ENCODE data around the gene CDRT15. TPM values are rescaled to one million over a fixed set of nuclear protein-coding genes. Genes with fewer than 3 reads are reported as not detected.
A peak's percentile ranks its signal among the peaks of the same experiment; 100 is the strongest.
"Not testable (repeated sequence)": the region's sequence is repeated elsewhere in the genome, so short reads cannot be mapped to it uniquely, and the experiment has no call there.

Gene CDRT15
- total RNA-seq, 1 donor from 2014 or later, result not detected

DNA sequence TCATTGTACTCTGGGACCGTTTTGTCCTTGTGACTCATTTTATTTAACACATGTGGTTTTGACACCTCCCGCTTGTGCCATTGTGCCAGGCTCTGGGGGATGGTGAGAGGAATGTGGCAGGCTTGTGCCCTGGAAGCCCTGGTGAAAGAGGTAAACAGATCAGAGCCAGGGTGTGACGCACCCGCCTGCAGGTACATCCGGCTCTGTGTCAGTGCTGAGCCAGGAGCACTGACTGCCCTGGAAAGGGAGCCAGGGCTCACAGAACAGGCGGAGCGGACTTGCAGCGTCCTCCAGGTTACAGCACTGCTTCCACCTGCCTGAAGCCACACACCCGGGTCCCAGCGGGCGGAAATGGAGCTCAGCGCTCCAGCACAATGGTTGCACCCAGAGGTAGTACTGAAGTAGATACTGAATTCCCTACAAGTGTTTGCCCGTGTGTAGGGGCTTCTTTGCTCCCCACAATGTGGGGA is 30.6 kb downstream of the CDRT15 start:
- DNase-seq, result peak; percentile 22

DNA sequence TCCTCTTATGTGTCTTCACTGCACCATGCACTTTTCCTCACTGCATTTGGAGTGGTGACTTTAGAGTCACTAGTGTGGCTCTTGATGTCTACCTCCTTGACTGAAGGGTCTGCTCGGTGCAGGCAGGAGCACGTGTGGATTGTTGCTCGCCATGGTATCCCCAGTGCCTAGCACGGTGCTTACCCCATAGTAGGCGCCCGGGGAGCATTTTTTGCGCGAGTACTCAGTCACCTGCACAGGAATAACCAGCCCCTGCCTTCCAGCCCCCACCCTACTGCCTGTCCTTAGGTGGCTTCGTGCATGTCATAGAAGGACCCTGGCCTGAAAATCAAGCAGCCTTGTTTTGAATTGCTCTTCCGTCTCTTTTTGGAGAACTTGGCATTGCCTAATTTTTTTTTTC is 31.3 kb downstream of the CDRT15 start:
- DNase-seq, result no peak

GRCh38 chr17:14204546-14204945 is 32.1 kb downstream of the CDRT15 start:
- DNase-seq, result no peak

DNA sequence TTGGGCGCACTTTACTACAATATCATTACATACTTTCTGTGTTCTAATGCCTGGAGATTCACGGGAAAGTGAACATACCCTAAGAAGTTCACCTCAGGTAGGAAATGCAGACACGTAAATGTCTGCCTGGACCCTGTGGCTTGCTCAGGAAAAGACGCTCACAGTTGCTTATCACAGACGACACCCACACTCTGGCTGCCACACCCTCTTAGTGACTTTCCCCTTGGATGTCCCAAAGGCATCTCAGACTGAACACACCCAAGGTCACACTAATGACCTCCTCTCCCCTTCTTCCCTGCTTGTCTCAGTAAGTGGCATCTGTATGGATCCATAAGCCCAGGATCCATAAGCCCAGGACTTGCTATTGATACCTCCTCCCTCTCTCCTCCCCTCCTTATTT is 32.6 kb downstream of the CDRT15 start:
- DNase-seq, result no peak

DNA sequence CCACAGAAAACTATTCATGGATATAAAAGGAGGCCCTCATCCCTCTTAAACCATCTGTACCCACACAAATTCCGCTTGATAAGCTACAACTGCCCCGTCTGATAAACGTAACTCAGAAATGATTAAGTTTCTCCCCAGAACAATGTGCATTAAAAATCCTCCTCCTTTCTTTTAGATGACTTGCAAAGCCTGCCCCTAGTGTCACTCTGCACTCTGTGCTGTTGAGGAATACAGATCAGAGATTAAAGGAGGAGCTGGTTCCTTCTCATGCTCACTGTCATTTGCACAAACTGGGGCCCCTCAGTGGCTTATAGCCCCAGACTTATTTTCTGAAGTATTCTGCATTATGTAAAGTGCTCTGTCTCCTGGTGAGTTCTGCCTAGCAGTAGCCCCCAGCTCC is 33.3 kb downstream of the CDRT15 start:
- no peak for DNase-seq

- DNase-seq, result no peak
Observed at GRCh38 chr17:14202388-14203166, 34.1 kb downstream of the CDRT15 start.

DNA sequence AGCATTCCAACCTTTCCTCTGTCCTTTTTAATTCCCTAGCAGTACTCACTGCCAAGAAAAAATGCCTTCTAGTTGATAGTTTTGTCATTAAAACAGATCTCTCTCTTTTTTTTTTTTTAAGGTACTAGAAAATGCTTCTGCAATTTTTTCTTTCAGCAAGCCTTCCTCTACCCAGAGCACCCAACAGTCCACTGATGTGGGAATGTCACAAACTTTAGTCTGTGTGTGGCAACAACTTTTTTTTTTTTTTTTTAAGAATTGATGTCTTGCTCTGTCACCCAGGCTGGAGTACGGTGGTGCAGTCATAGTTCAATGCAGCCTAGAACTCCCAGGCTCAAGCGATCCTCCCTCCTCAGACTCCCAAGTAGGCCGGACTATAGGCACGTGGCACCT is 34.7 kb downstream of the CDRT15 start:
- no peak for DNase-seq

DNA sequence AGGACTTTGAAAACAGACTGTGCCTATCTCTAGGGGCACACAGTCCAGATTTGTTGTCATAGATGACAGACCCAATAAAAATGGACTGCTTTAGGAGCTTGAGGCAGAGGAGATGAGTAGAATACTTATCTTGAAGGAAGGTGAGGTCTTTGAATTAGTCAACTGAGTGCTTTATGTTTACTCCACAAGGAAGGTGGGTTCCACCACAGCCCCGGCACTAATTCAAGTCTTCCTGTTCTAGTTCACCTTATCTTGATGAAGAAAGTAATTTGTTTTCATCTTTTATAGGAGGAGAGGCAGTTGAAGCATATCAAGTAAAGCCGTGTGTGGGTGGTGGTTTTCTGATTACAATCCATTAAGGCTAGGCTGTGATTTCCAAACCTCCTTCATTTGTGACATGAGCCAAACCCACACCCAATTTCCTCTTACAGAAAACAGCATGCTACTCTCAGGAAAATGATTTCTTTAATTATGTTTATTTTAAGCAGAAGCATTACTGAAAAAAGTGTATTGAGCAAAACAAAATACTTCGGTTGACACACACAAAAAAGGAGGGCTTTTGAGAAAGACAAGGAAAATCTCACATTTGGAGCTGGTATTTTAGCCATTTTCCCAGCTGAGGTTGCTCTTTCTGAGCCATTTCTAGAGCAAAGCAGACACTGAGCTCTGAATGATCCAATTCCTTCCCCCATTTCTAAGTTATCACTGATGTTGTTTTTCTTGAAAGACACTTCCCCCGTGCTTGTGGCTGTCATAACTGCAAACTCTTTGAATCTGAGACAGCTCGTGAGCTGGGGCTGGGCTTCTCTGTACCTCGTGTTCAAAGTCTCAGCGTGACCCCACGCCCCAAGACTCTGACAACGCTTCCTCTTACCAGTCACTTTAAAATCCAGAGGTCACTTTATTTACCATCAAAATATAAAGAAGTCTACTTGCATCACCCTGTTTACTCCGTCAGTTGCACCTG is 35.4 kb downstream of the CDRT15 start:
- DNase-seq, result no peak

DNA sequence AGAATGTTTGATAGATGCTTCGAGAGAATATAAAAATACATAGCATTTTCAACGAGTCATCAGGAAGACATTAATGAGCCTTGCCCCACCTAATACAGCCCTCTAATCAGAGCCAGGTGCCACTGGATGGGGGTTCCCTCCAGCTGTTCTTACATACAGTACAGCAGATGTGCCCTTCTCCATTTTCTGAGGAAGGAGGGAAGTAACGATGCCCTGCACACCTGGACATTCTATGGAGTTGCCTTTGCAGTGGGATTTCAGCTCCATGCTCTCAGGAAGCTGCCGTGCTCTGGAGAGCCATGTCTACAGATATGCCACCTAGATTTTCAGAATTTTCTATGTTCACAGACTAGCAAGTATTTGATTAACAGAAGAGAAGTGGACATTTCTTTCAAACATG is 36.3 kb downstream of the CDRT15 start:
- no peak for DNase-seq

GRCh38 chr17:14199601-14200000 is 37.1 kb downstream of the CDRT15 start:
- no peak for DNase-seq

- no peak for DNase-seq
Observed at GRCh38 chr17:14198575-14198974, 38.1 kb downstream of the CDRT15 start.

- no peak for DNase-seq
Observed at GRCh38 chr17:14198013-14198412, 38.6 kb downstream of the CDRT15 start.

DNA sequence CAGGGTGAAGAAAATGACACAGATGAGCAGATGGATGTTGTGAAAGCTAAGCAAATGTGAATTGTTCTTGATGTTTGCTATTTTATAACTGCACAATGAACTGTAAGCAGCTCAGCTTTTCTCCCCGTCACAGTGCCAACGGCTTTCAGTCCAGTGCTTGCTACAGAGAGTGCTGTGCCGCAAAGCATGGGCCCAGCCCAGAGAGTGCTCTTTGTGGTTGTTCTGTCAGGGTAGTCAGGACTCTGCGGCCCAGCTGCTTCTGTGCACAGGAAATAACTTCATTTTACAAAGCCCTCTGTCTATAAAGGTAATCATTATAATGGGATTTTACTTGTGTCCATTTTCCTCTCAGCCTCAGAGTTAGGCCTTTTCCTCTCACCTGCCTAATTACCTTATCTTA is 39.1 kb downstream of the CDRT15 start:
- DNase-seq, result no peak

GRCh38 chr17:14197057-14197456 is 39.6 kb downstream of the CDRT15 start:
- DNase-seq, result no peak

GRCh38 chr17:14196377-14196997 is 40.2 kb downstream of the CDRT15 start:
- no peak for DNase-seq

DNA sequence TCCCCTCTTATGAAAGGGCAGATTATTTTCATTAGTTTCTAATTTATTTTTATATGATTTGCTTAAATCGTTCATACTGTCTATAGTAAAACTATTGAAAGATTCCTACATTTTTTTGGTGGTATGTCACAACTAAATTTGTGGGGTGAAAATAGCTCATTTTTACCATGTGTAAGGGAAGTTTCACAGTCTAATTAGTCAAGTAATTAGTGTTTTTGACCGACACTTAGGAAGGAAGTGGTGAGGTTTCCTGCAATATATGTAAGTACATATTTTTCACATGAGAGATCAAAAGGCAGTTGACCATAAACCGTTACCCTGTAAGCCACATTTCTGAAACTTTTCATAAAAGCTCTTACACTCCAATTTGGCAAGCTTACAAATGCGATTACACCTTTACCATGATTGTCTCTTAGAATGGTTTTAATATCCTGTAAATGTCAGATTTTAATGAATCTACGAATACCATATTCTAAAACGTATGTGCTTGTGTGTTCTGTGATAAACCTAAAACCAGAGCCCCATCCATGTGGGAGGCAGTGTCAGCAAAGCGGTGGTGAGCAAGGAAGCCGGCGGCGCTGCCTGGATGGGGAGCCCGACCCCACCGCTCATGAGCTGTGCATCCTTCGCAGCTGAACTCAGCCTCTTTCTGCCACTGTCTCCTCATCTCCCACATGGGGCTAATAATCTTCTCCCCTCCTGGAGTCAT is 43.9 kb downstream of the CDRT15 start:
- not testable (repeated sequence) for DNase-seq

DNA sequence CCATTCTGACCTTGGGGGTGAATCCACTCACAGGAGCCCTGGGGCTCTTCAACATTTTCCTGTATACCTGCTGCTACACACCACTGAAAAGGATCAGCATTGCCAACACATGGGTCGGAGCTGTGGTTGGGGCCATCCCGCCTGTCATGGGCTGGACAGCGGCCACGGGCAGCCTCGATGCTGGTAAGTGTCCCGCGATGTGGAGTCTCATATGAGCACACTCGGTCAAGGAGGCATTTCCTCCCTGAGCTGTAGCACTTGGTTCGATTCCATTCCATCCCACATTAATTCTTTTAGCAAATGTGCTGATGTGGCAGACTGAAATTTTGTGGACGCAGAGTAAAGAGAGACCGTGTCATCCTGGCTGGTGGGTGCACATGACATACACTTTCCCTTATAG is 44.6 kb downstream of the CDRT15 start:
- DNase-seq, result not testable (repeated sequence)

DNA sequence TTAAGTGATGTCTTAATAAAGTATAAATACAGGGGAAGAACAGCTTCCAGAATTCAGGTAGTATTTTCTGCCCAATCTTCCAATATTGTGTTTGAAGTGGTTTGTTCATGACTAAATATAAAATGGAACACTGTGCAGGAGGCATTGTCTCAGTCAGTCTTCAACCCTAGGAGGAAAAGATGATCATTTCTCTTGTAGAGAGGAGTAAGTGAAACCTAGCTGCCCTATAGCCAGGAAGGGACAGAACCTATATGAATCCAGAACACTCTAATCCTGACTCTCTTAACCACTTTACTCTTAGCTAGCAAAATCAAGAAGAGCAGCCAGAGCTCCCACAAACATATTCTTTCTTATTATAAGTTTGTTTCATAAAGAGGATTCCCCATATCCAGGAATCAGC is 45.2 kb downstream of the CDRT15 start:
- DNase-seq, result not testable (repeated sequence)

DNA sequence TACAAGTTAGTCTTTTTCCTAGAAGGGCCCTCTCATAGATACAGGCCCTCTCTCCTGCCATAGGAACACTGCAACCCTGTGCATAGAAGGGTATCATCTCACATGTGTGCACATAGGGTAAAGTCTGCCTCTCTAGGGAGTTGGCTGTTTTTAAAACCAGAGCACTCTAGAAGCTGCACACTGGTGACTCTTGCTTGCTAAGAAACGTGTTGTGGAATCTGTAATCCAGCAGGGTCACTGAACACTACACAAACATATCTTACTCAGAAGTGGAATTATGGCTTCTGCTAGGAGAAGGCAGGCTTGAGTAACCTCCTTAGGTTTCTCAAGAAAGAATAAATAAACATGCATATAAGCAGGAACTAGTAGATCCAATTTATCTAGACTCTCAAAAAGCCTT is 45.9 kb downstream of the CDRT15 start:
- not testable (repeated sequence) for DNase-seq

DNA sequence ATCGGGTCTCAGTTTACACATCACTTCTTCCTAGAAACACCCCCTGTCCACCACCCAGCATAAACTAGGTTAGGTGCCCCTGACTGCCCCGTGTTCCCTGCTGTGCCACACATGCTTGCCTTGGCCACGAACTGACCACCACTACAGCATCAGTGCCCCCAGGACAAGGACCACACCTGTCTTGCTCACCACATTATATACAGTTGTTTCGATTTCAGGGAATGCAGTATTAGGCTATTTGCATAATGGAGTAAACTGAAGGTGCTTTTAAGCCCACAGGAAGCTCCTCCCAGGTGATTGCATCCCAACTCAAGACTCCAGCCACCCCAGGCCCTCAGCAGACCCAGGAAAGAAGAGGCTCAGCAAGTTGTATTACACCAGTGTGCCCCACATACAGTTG is 50.2 kb downstream of the CDRT15 start:
- not testable (repeated sequence) for DNase-seq
